HEK293 (cell line): ENCODE measurements around the gene FAM83E.

Experiments
- BCL11B ChIP-seq: fragments of 450-650 bp; formaldehyde crosslinking; IDR thresholded peaks from 2 replicates; pipeline ENCODE4 v1.5.1; 2016; ENCODE audit warnings: low read depth, missing biosample characterization, missing genetic modification characterization
- IKZF3 ChIP-seq: fragments of 450-650 bp; IDR thresholded peaks from 2 replicates; pipeline ENCODE4 v1.5.0; 2018; ENCODE audit warnings: missing biosample characterization, mild to moderate bottlenecking, missing genetic modification characterization, moderate library complexity
- ZBTB7A ChIP-seq: fragments of 450-650 bp; formaldehyde crosslinking; IDR thresholded peaks from 2 replicates; pipeline ENCODE4 v1.5.1; 2016; ENCODE audit warnings: low read depth, missing biosample characterization, missing genetic modification characterization
- TF ChIP-seq, protein P1 (sequence below): fragments of 450-650 bp; formaldehyde crosslinking; IDR thresholded peaks from 2 replicates; pipeline ENCODE4 v1.5.1; 2016; ENCODE audit warnings: missing biosample characterization, missing genetic modification characterization

DNA sequence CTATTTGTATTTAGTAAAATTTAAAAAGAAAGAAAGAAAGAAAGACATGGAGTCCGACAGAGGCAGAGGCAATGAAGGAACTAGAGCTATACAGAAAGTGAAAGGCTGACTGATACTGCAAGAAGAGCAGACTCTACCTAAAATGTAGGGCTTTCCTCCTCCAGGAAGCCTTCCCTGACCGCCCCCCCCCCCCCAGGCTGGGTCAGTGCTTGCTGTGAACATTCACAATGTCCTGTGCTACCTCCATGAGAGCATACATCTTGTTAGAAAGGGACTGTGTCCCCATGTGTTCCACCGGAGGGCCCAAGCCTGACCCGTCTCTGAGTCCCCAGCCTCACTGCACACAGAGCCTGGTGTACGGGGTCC, 36.8 kb upstream of the FAM83E start:
- no peak for TF ChIP-seq ZBTB7A (tag by site-specific recombination)
- TF ChIP-seq BCL11B (tag by site-specific recombination), result no peak
- TF ChIP-seq IKZF3 (tag by site-specific recombination), result no peak
- TF ChIP-seq, protein P1, sequence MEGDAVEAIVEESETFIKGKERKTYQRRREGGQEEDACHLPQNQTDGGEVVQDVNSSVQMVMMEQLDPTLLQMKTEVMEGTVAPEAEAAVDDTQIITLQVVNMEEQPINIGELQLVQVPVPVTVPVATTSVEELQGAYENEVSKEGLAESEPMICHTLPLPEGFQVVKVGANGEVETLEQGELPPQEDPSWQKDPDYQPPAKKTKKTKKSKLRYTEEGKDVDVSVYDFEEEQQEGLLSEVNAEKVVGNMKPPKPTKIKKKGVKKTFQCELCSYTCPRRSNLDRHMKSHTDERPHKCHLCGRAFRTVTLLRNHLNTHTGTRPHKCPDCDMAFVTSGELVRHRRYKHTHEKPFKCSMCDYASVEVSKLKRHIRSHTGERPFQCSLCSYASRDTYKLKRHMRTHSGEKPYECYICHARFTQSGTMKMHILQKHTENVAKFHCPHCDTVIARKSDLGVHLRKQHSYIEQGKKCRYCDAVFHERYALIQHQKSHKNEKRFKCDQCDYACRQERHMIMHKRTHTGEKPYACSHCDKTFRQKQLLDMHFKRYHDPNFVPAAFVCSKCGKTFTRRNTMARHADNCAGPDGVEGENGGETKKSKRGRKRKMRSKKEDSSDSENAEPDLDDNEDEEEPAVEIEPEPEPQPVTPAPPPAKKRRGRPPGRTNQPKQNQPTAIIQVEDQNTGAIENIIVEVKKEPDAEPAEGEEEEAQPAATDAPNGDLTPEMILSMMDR (tag by site-specific recombination), result no peak
